ENCODE data around the gene DBH. TPM values are rescaled to one million over a fixed set of nuclear protein-coding genes. Genes with fewer than 3 reads are reported as not detected.
A peak's percentile ranks its signal among the peaks of the same experiment; 100 is the strongest.

The DBH gene
- total and polyA plus RNA-seq, 2 of the 13 experiments (the other 11 are each of a cell fraction or from before 2014, with no cell fraction given): not detected

GRCh38 chr9:133637451-133638055 lies 1.4 kb downstream of the DBH start:
- intact Hi-C loops (cut with micrococcal nuclease; ENCODE audit: unreplicated experiment): no loop called here

More at GRCh38 chr9:133637451-133638055, 1.4 kb downstream of the DBH start:
- FAIRE-seq (no peak), ATAC-seq (peak; percentile 26; the same call in 1 of the 3 replicates), DNase-seq (ENCODE audit: low spot score) (no peak)
- H3K9ac ChIP-seq (ENCODE audit: insufficient read depth, low read depth, low read length): no peak overlapping the region
- POLR2A ChIA-PET: no interaction called here
- in situ Hi-C loops (cut with HindIII; ENCODE audit: extremely low pct_ligation_motif_present, low pct_unique_long_range_greater_than_20kb): no loop called here
- peaks cover 6% of the 10 kb centered on the region; the same call in 1 of the 2 replicates for H4K20me1 ChIP-seq (ENCODE audit: insufficient read depth, low read length)
- H3K4me1 ChIP-seq (ENCODE audit: insufficient read depth, low read length): no peaks in the 10 kb centered on the region
- H3K79me2 ChIP-seq (ENCODE audit: insufficient read depth, low read length): no peaks in the 10 kb centered on the region
- no peak for TF ChIP-seq MEIS2 (CRISPR knock-in tag; IDR thresholded peaks at IDR 0.05)
- TF ChIP-seq HNRNPLL (IDR thresholded peaks at IDR 0.05; ENCODE audit: low read depth, low read length, poor library complexity, severe bottlenecking): no peak
- TF ChIP-seq HNF4A (CRISPR knock-in tag; IDR thresholded peaks at IDR 0.05): no peak
- no peak for TF ChIP-seq CEBPG (CRISPR knock-in tag; IDR thresholded peaks at IDR 0.05)
- no peak for TF ChIP-seq ZNF235 (CRISPR knock-in tag; IDR thresholded peaks at IDR 0.05; ENCODE audit: borderline replicate concordance)
- TF ChIP-seq, protein P1, sequence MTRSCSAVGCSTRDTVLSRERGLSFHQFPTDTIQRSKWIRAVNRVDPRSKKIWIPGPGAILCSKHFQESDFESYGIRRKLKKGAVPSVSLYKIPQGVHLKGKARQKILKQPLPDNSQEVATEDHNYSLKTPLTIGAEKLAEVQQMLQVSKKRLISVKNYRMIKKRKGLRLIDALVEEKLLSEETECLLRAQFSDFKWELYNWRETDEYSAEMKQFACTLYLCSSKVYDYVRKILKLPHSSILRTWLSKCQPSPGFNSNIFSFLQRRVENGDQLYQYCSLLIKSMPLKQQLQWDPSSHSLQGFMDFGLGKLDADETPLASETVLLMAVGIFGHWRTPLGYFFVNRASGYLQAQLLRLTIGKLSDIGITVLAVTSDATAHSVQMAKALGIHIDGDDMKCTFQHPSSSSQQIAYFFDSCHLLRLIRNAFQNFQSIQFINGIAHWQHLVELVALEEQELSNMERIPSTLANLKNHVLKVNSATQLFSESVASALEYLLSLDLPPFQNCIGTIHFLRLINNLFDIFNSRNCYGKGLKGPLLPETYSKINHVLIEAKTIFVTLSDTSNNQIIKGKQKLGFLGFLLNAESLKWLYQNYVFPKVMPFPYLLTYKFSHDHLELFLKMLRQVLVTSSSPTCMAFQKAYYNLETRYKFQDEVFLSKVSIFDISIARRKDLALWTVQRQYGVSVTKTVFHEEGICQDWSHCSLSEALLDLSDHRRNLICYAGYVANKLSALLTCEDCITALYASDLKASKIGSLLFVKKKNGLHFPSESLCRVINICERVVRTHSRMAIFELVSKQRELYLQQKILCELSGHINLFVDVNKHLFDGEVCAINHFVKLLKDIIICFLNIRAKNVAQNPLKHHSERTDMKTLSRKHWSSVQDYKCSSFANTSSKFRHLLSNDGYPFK (CRISPR knock-in tag; IDR thresholded peaks at IDR 0.05; ENCODE audit: borderline replicate concordance): no peak
- no peak for TF ChIP-seq KDM1A (CRISPR knock-in tag; IDR thresholded peaks at IDR 0.05)
- no peak for TF ChIP-seq TGIF2 (CRISPR knock-in tag; IDR thresholded peaks at IDR 0.05)
- TF ChIP-seq, protein P2, sequence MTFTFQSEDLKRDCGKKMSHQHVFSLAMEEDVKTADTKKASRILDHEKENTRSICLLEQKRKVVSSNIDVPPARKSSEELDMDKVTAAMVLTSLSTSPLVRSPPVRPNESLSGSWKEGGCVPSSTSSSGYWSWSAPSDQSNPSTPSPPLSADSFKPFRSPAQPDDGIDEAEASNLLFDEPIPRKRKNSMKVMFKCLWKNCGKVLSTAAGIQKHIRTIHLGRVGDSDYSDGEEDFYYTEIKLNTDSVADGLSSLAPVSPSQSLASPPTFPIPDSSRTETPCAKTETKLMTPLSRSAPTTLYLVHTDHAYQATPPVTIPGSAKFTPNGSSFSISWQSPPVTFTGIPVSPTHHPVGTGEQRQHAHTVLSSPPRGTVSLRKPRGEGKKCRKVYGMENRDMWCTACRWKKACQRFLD (CRISPR knock-in tag; IDR thresholded peaks at IDR 0.05; ENCODE audit: borderline replicate concordance): no peak
- no peak for TF ChIP-seq RELA (CRISPR knock-in tag; IDR thresholded peaks at IDR 0.05)
- no peak for TF ChIP-seq ZNF224 (CRISPR knock-in tag; IDR thresholded peaks at IDR 0.05)
- TF ChIP-seq, protein P3, sequence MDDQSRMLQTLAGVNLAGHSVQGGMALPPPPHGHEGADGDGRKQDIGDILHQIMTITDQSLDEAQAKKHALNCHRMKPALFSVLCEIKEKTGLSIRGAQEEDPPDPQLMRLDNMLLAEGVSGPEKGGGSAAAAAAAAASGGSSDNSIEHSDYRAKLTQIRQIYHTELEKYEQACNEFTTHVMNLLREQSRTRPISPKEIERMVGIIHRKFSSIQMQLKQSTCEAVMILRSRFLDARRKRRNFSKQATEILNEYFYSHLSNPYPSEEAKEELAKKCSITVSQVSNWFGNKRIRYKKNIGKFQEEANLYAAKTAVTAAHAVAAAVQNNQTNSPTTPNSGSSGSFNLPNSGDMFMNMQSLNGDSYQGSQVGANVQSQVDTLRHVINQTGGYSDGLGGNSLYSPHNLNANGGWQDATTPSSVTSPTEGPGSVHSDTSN (CRISPR knock-in tag; IDR thresholded peaks at IDR 0.05; ENCODE audit: borderline replicate concordance): no peak
- TF ChIP-seq NCOR1 (IDR thresholded peaks at IDR 0.05; ENCODE audit: borderline replicate concordance, low read length): no peak
- peaks cover 31 to 96% of the 10 kb centered on the region in 2 experiments for H3K27me3 ChIP-seq (ENCODE audit: control insufficient read depth in 1 of 2, insufficient read depth in 2 of 2, low read length in 2 of 2)
- no peak overlapping the region for H3K4me3 ChIP-seq (replicated peaks in 1 of 3; ENCODE audit: insufficient read depth in 1 of 3, low read depth in 2 of 3, low read length in 3 of 3)
- BruUV-seq (replicated peaks): no TSS peak
- 13% methylated on average over 6 of the region's 12 CpGs for WGBS (ENCODE audit: low lambda C conversion rate)
- no peak overlapping the region for H3K4me2 ChIP-seq (ENCODE audit: low read depth, low read length)
- no peaks in the 10 kb centered on the region for H3K9me3 ChIP-seq (ENCODE audit: low read length)
- H3K36me3 ChIP-seq (replicated peaks in 1 of 2; ENCODE audit: control insufficient read depth in 1 of 2, insufficient read depth in 2 of 2, low read length in 2 of 2): no peaks in the 10 kb centered on the region
- CTCF ChIA-PET (ENCODE audit: low intra/inter-chr PET ratio, low total read pairs): no interaction called here
- no peak overlapping the region for H2AFZ ChIP-seq (ENCODE audit: low read length)
- no peak overlapping the region for H3K27ac ChIP-seq (ENCODE audit: extremely low read length, insufficient read depth, low read length)

Measured in HepG2 (cell line).